ENCODE data around the gene ZDHHC14.
"Not testable (repeated sequence)": the region's sequence is repeated elsewhere in the genome, so short reads cannot be mapped to it uniquely, and the experiment has no call there.

ZDHHC14 gene

DNA sequence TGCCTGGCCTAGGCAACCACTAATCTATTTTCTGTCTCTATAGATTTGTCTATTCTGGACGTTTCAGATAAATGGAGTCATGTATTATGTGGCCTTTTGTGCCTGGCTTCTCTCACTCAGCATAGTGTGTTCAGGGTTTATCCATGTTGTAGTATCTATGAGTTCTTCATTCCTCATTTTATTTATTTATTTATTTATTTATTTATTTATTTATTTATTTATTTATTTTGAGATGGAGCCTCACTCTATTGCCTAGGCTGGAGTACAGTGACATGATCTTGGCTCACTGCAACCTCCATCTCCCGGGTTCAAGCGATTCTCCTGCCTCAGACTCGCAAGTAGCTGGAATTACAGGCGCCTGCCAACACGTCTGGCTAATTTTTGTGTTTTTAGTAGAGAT is 86.3 kb downstream of the ZDHHC14 start:
- not testable (repeated sequence) for H4K91ac ChIP-seq (ENCODE audit: low read depth, low read length, poor library complexity); H3K4me3 ChIP-seq (ENCODE audit: low read length in 2 of 2); H3K14ac ChIP-seq (ENCODE audit: low read length); H3K9ac ChIP-seq (ENCODE audit: low read depth, low read length, poor library complexity); H3K18ac ChIP-seq (ENCODE audit: low read length); DNase-seq (ENCODE audit: low spot score); H3K4ac ChIP-seq (ENCODE audit: low read length); H3K27ac ChIP-seq (replicated peaks; ENCODE audit: low read length); H3K23ac ChIP-seq (ENCODE audit: low read depth, low read length, poor library complexity); H2AK5ac ChIP-seq (ENCODE audit: low read depth, low read length); H2BK12ac ChIP-seq (ENCODE audit: low read length); H2AFZ ChIP-seq (ENCODE audit: low read length); H2BK5ac ChIP-seq (ENCODE audit: low read length); H3K9me3 ChIP-seq (replicated peaks in 1 of 2; ENCODE audit: control insufficient read depth in 2 of 2, insufficient read depth in 1 of 2, low read depth in 1 of 2, low read length in 2 of 2); H4K8ac ChIP-seq (ENCODE audit: low read depth, low read length); H3K27me3 ChIP-seq (ENCODE audit: control insufficient read depth in 3 of 3, insufficient read depth in 3 of 3, low read depth in 1 of 3, low read length in 3 of 3); H3K4me1 ChIP-seq (ENCODE audit: control insufficient read depth in 2 of 2, insufficient read depth in 1 of 2, low read depth in 1 of 2, low read length in 2 of 2); H3K36me3 ChIP-seq (replicated peaks in 1 of 2; ENCODE audit: control insufficient read depth in 2 of 2, insufficient read depth in 2 of 2, low read length in 2 of 2); H2BK15ac ChIP-seq (ENCODE audit: low read length); H3K79me1 ChIP-seq (ENCODE audit: low read depth, low read length); H3K4me2 ChIP-seq (ENCODE audit: insufficient read depth, low read length, poor library complexity, severe bottlenecking); H2BK120ac ChIP-seq (ENCODE audit: low read depth, low read length)
- WGBS, 2 donors (ENCODE audit: extremely low coverage in 2 of 2, insufficient read length in 2 of 2, insufficient replicate concordance in 1 of 2), result no CpG with 5 or more reads among the region's 6 CpGs

DNA sequence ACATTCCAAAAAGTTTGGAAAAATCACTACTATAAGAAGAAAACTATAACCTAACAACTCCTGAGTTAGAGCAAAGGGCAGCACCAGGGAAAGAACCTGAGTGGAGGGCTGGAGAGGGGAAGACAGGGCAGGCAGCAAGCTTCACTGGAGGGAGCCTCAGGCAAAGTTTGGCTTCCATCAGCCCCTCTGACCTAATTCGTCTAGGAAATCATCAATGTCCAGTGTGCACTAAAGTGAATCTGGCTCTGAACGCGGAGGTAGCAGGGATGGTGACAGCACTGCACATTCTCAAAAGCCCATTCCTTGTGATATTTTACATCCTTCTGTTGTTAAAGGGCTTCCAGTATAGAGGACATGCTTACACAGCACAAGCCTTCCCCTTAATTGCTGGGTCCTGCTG is 87.1 kb downstream of the ZDHHC14 start:
- Histone ChIP-seq H2AFZ (ENCODE audit: low read length) (no peak overlapping the region), H3K4me1 (ENCODE audit: control insufficient read depth in 2 of 2, insufficient read depth in 1 of 2, low read depth in 1 of 2, low read length in 2 of 2) (peaks cover 3 to 5% of the 10 kb centered on the region in 2 donors), H3K79me1 (ENCODE audit: low read depth, low read length) (no peaks in the 10 kb centered on the region), H3K4me3 (ENCODE audit: low read length in 2 of 2) (no peak overlapping the region), H3K36me3 (replicated peaks in 1 of 2; ENCODE audit: control insufficient read depth in 2 of 2, insufficient read depth in 2 of 2, low read length in 2 of 2) (no peaks in the 10 kb centered on the region), H3K23ac (ENCODE audit: low read depth, low read length, poor library complexity) (no peak overlapping the region), H3K27me3 (ENCODE audit: control insufficient read depth in 3 of 3, insufficient read depth in 3 of 3, low read depth in 1 of 3, low read length in 3 of 3) (no peaks in the 10 kb centered on the region), H3K9me3 (replicated peaks in 1 of 2; ENCODE audit: control insufficient read depth in 2 of 2, insufficient read depth in 1 of 2, low read depth in 1 of 2, low read length in 2 of 2) (no peaks in the 10 kb centered on the region), H3K18ac (ENCODE audit: low read length) (no peak overlapping the region), H3K27ac (replicated peaks; ENCODE audit: low read length) (no peak overlapping the region), H3K14ac (ENCODE audit: low read length) (no peak overlapping the region), H2BK15ac (ENCODE audit: low read length) (no peak overlapping the region), H3K4ac (ENCODE audit: low read length) (no peak overlapping the region), H3K9ac (ENCODE audit: low read depth, low read length, poor library complexity) (no peak overlapping the region), H4K8ac (ENCODE audit: low read depth, low read length) (no peak overlapping the region), H2AK5ac (ENCODE audit: low read depth, low read length) (no peak overlapping the region), H2BK12ac (ENCODE audit: low read length) (no peak overlapping the region), H3K4me2 (ENCODE audit: insufficient read depth, low read length, poor library complexity, severe bottlenecking) (no peak overlapping the region), H2BK5ac (ENCODE audit: low read length) (no peak overlapping the region), H2BK120ac (ENCODE audit: low read depth, low read length) (no peak overlapping the region), H4K91ac (ENCODE audit: low read depth, low read length, poor library complexity) (no peak overlapping the region)
- DNase-seq (ENCODE audit: low spot score), result no peak
- WGBS, 2 donors (ENCODE audit: extremely low coverage in 2 of 2, insufficient read length in 2 of 2, insufficient replicate concordance in 1 of 2), result no CpG with 5 or more reads among the region's 3 CpGs

DNA sequence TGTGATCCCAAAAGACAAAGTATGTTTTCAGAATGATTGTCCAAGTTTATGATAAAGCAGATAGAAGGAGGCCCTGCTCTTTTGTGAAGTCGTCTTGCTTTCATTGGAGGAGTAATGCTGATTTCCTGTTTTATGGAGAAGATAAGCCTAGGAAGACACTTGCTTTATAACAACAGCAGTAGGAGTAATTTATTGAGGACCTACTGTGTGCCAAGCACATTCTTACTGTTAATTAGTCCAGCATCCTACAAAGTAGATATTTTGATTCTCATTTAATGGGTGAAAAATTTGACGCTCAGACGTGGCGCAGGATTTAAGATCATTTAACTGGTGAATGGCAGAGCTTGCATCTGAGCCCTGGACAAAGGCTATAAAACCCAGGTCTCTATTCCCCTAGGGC is 87.6 kb downstream of the ZDHHC14 start:
- no peak for DNase-seq (ENCODE audit: low spot score)
- Histone ChIP-seq H3K4ac (ENCODE audit: low read length) (no peak overlapping the region), H3K27me3 (ENCODE audit: control insufficient read depth in 3 of 3, insufficient read depth in 3 of 3, low read depth in 1 of 3, low read length in 3 of 3) (no peaks in the 10 kb centered on the region), H3K27ac (replicated peaks; ENCODE audit: low read length) (no peak overlapping the region), H2BK12ac (ENCODE audit: low read length) (no peak overlapping the region), H2AFZ (ENCODE audit: low read length) (no peak overlapping the region), H3K79me1 (ENCODE audit: low read depth, low read length) (no peaks in the 10 kb centered on the region), H4K91ac (ENCODE audit: low read depth, low read length, poor library complexity) (no peak overlapping the region), H2AK5ac (ENCODE audit: low read depth, low read length) (no peak overlapping the region), H3K18ac (ENCODE audit: low read length) (no peak overlapping the region), H3K4me3 (ENCODE audit: low read length in 2 of 2) (no peak overlapping the region), H2BK15ac (ENCODE audit: low read length) (no peak overlapping the region), H2BK120ac (ENCODE audit: low read depth, low read length) (no peak overlapping the region), H3K36me3 (replicated peaks in 1 of 2; ENCODE audit: control insufficient read depth in 2 of 2, insufficient read depth in 2 of 2, low read length in 2 of 2) (no peaks in the 10 kb centered on the region), H3K4me2 (ENCODE audit: insufficient read depth, low read length, poor library complexity, severe bottlenecking) (no peak overlapping the region), H3K9me3 (replicated peaks in 1 of 2; ENCODE audit: control insufficient read depth in 2 of 2, insufficient read depth in 1 of 2, low read depth in 1 of 2, low read length in 2 of 2) (no peaks in the 10 kb centered on the region), H3K23ac (ENCODE audit: low read depth, low read length, poor library complexity) (no peak overlapping the region), H3K4me1 (ENCODE audit: control insufficient read depth in 2 of 2, insufficient read depth in 1 of 2, low read depth in 1 of 2, low read length in 2 of 2) (peaks cover 3 to 5% of the 10 kb centered on the region in 2 donors), H3K14ac (ENCODE audit: low read length) (no peak overlapping the region), H2BK5ac (ENCODE audit: low read length) (no peak overlapping the region), H3K9ac (ENCODE audit: low read depth, low read length, poor library complexity) (no peak overlapping the region), H4K8ac (ENCODE audit: low read depth, low read length) (no peak overlapping the region)
- no CpG with 5 or more reads among the region's 4 CpGs for WGBS, 2 donors (ENCODE audit: extremely low coverage in 2 of 2, insufficient read length in 2 of 2, insufficient replicate concordance in 1 of 2)

DNA sequence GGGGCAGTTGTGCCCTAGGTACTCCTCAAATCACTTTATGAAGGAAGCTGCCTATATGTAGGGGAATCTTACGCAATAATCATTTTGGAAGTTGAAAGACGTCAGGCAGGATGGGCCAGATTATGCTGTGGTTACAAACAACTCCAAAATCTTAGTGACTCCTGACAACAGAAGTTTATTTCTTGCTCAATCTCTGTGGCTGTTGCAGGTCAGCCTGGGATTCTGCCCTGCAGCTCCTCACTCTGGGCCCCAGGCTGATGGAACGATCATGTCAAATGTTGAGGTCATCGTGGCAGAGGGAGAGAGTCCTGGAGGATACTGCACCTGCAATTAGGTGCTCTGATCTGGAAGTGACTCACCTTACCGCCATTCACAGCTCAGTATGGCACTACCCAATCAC is 88.4 kb downstream of the ZDHHC14 start:
- H3K27ac ChIP-seq (replicated peaks; ENCODE audit: low read length), result no peak overlapping the region
- DNase-seq (ENCODE audit: low spot score), result no peak
- no peak overlapping the region for H2AFZ ChIP-seq (ENCODE audit: low read length)
- H3K9ac ChIP-seq (ENCODE audit: low read depth, low read length, poor library complexity), result no peak overlapping the region
- H2BK5ac ChIP-seq (ENCODE audit: low read length), result no peak overlapping the region
- H3K36me3 ChIP-seq (replicated peaks in 1 of 2; ENCODE audit: control insufficient read depth in 2 of 2, insufficient read depth in 2 of 2, low read length in 2 of 2), result no peaks in the 10 kb centered on the region
- no CpG with 5 or more reads among the region's 5 CpGs for WGBS, 2 donors (ENCODE audit: extremely low coverage in 2 of 2, insufficient read length in 2 of 2, insufficient replicate concordance in 1 of 2)
- H2BK12ac ChIP-seq (ENCODE audit: low read length), result no peak overlapping the region
- H2AK5ac ChIP-seq (ENCODE audit: low read depth, low read length), result no peak overlapping the region
- peaks cover 3 to 5% of the 10 kb centered on the region in 2 donors for H3K4me1 ChIP-seq (ENCODE audit: control insufficient read depth in 2 of 2, insufficient read depth in 1 of 2, low read depth in 1 of 2, low read length in 2 of 2)
- no peak overlapping the region for H3K14ac ChIP-seq (ENCODE audit: low read length)
- H3K4me2 ChIP-seq (ENCODE audit: insufficient read depth, low read length, poor library complexity, severe bottlenecking), result no peak overlapping the region
- H3K27me3 ChIP-seq (ENCODE audit: control insufficient read depth in 3 of 3, insufficient read depth in 3 of 3, low read depth in 1 of 3, low read length in 3 of 3), result no peaks in the 10 kb centered on the region
- H2BK120ac ChIP-seq (ENCODE audit: low read depth, low read length), result no peak overlapping the region
- no peak overlapping the region for H4K91ac ChIP-seq (ENCODE audit: low read depth, low read length, poor library complexity)
- H4K8ac ChIP-seq (ENCODE audit: low read depth, low read length), result no peak overlapping the region
- H3K23ac ChIP-seq (ENCODE audit: low read depth, low read length, poor library complexity), result no peak overlapping the region
- no peak overlapping the region for H2BK15ac ChIP-seq (ENCODE audit: low read length)
- H3K79me1 ChIP-seq (ENCODE audit: low read depth, low read length), result no peaks in the 10 kb centered on the region
- no peak overlapping the region for H3K4me3 ChIP-seq (ENCODE audit: low read length in 2 of 2)
- no peaks in the 10 kb centered on the region for H3K9me3 ChIP-seq (replicated peaks in 1 of 2; ENCODE audit: control insufficient read depth in 2 of 2, insufficient read depth in 1 of 2, low read depth in 1 of 2, low read length in 2 of 2)
- H3K4ac ChIP-seq (ENCODE audit: low read length), result no peak overlapping the region
- no peak overlapping the region for H3K18ac ChIP-seq (ENCODE audit: low read length)
